NCI-H1105 treated with DMSO at 0.1 percent for 48 hours (cell line): ENCODE measurements around the gene PCGF3.
"Not testable (repeated sequence)": the region's sequence is repeated elsewhere in the genome, so short reads cannot be mapped to it uniquely, and the experiment has no call there.

ENCODE experiments used
- DNase-seq: peaks from one replicate; lab custom pipeline; 2025; lab: John Stamatoyannopoulos, UW

The PCGF3 gene

GRCh38 chr4:764405-765169, 59.0 kb downstream of the PCGF3 start:
- no peak for DNase-seq

GRCh38 chr4:766152-766515, 60.5 kb downstream of the PCGF3 start:
- DNase-seq, result no peak

- no peak for DNase-seq
These were observed 61.1 kb downstream of the PCGF3 start for GRCh38 chr4:766559-767283.

GRCh38 chr4:768076-768475, 62.4 kb downstream of the PCGF3 start:
- DNase-seq, result no peak

- DNase-seq, result no peak
These were observed 63.4 kb downstream of the PCGF3 start for GRCh38 chr4:768995-769394.

GRCh38 chr4:769511-769910, 63.9 kb downstream of the PCGF3 start:
- DNase-seq, result no peak

- DNase-seq, result no peak
These were observed 64.4 kb downstream of the PCGF3 start for GRCh38 chr4:770022-770421.

- DNase-seq, result no peak
These were observed 65.8 kb downstream of the PCGF3 start for GRCh38 chr4:771464-771863.

GRCh38 chr4:772118-772517, 66.5 kb downstream of the PCGF3 start:
- no peak for DNase-seq

GRCh38 chr4:772776-773175, 67.1 kb downstream of the PCGF3 start:
- DNase-seq, result no peak

- no peak for DNase-seq
These were observed 67.6 kb downstream of the PCGF3 start for GRCh38 chr4:773214-773613.

- DNase-seq, result not testable (repeated sequence)
These were observed 68.9 kb downstream of the PCGF3 start for GRCh38 chr4:774419-775092.

- not testable (repeated sequence) for DNase-seq
These were observed 69.9 kb downstream of the PCGF3 start for GRCh38 chr4:775485-775884.

GRCh38 chr4:776743-777441, 71.3 kb downstream of the PCGF3 start:
- DNase-seq, result no peak

- no peak for DNase-seq
These were observed 72.1 kb downstream of the PCGF3 start for GRCh38 chr4:777520-778262.

- DNase-seq, result no peak
These were observed 73.9 kb downstream of the PCGF3 start for GRCh38 chr4:779555-779954.

- DNase-seq, result not testable (repeated sequence)
These were observed 74.6 kb downstream of the PCGF3 start for GRCh38 chr4:780255-780654.

GRCh38 chr4:780716-781492, 75.3 kb downstream of the PCGF3 start:
- no peak for DNase-seq

- DNase-seq, result peak; percentile 89
These were observed 76.0 kb downstream of the PCGF3 start for GRCh38 chr4:781493-782216.
